Naive thymus-derived CD8-positive, alpha-beta T cell (primary cell): ENCODE data around the gene GNAT1. TPM values are rescaled to one million over a fixed set of nuclear protein-coding genes. Genes with fewer than 3 reads are reported as not detected.
A peak's percentile ranks its signal among the peaks of the same experiment; 100 is the strongest.

ENCODE experiments used
- ATAC-seq, 2 donors: fragments of 150-1000 bp; cut with Tn5 transposase in 1 of 2; sonication (Bioruptor Pico), chemical (Tn5 transposase) in 1 of 2; 1 replicate in 1 of 2; 2 replicates in 1 of 2; pipeline ENCODE4 v1.10.0; 2021; ENCODE audit warnings: mild to moderate bottlenecking in 2 of 2, moderate library complexity in 2 of 2
- POLR2A ChIA-PET: fragments of 350-600 bp; sonication (Branson Sonifier 250); formaldehyde crosslinking; loops from one replicate; lab custom pipeline; 2021; ENCODE audit warnings: antibody characterized with exemption; lab: Charles Lee
- DNase-seq, 10 donors: peaks; one replicate each; pipeline versions ENCODE4 v3.0.0 to v3.0.0-alpha.2; 2020 to 2022
- H3K27ac Mint-ChIP-seq, 10 donors: one replicate each; pipeline ENCODE4 v1.8.0; 2020 to 2022; ENCODE audit warnings: mild to moderate bottlenecking in 10 of 10, mixed read lengths in 10 of 10, moderate library complexity in 4 of 10, inconsistent platforms in 1 of 10
- H3K27me3 Mint-ChIP-seq, 5 donors: one replicate each; pipeline ENCODE4 v1.8.0; 2021 to 2022; ENCODE audit warnings: mixed read lengths in 5 of 5
- H3K36me3 Mint-ChIP-seq, 3 donors: one replicate each; pipeline ENCODE4 v1.8.0; 2020 to 2022; ENCODE audit warnings: mixed read lengths in 3 of 3, mild to moderate bottlenecking in 2 of 3, inconsistent platforms in 1 of 3
- H3K4me1 Mint-ChIP-seq, 4 donors: one replicate each; pipeline ENCODE4 v1.8.0; 2021 to 2022; ENCODE audit warnings: mixed read lengths in 4 of 4
- H3K4me3 Mint-ChIP-seq, 10 donors: one replicate each; pipeline ENCODE4 v1.8.0; 2020 to 2022; ENCODE audit warnings: mild to moderate bottlenecking in 10 of 10, mixed read lengths in 10 of 10, moderate library complexity in 6 of 10, inconsistent platforms in 1 of 10
- H3K9me3 Mint-ChIP-seq, 9 donors: one replicate each; pipeline ENCODE4 v1.8.0; 2020 to 2022; ENCODE audit warnings: mixed read lengths in 9 of 9, mild to moderate bottlenecking in 3 of 9, inconsistent platforms in 1 of 9, moderate library complexity in 1 of 9
- polyA plus RNA-seq, 3 donors: library from polyadenylated mRNA; unstranded; fragments of 300-500 nt; fragmentation: Illumina TruSeq; gene quantifications; one replicate each; pipeline ENCODE4 v1.2.3, GENCODE V29; 2021
- total RNA-seq, 8 experiments: library from RNA in 2 of 8; stranded (reverse) in 2 of 8; gene quantifications; one replicate each; pipeline ENCODE4 v1.2.3 and lab custom pipeline; 2021 to 2026

GNAT1 gene
- total and polyA plus RNA-seq, 5 experiments from 2014 or later = not detected

DNA sequence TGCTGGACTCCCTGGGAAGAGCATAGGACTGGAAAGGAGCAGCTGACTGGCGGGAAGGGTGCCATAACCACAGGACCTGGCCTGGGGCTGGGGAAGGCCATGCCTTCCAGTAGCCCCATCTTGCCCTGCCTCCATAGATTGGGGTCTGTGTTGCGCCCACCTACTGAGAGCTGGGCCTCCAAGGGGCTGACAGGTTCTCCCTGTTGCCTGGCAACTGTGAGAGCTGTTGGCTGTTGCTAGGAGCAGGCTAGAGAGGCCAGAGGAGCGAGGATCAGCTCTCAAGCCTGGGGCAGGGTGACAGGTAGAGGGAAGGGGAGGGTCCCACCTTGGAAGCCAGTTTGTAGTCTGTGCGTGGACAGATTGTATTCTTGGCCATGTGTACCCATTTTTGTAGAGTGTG lies 41.8 kb downstream of the GNAT1 start:
- H3K9me3 Mint-ChIP-seq = no peaks in the 10 kb centered on the region
- DNase-seq = no peak
- H3K4me1 Mint-ChIP-seq = peaks cover 15 to 48% (median 29%) of the 10 kb centered on the region in 4 donors
- peak overlapping the region in 1 of 10 donors; percentile 14 for H3K4me3 Mint-ChIP-seq
- H3K27ac Mint-ChIP-seq = peak overlapping the region in 5 of 10 donors; percentile 51 to 74 (median 69)
- no peak for ATAC-seq
- no peaks in the 10 kb centered on the region for H3K27me3 Mint-ChIP-seq
- POLR2A ChIA-PET = interaction anchor here (0.6 to 1.0 kb wide), 5 partner anchors 9 to 104 kb away, joined by 3 read pairs; no protein-coding TSS in a partner anchor
- H3K36me3 Mint-ChIP-seq = no peaks in the 10 kb centered on the region

GRCh38 chr3:50235716-50236483 lies 44.5 kb downstream of the GNAT1 start, which contains the start of gene GNAI2:
TSS of gene GNAI2 (plus strand) at chr3:50236204. CDS start at chr3:50236336, 132 bp downstream.
- POLR2A ChIA-PET = interaction anchor here (0.7 to 5.6 kb wide), 15 partner anchors 8 to 333 kb away, joined by 3 to 82 read pairs (median 6); partner anchors contain the start of genes HEMK1 and IFRD2
- Mint-ChIP-seq H3K36me3 (peaks cover 0 to 6% (median 2%) of the 10 kb centered on the region in 3 donors), H3K4me3 (peak within 1 kb of the TSS; percentile 94 to 99 (median 98)), H3K9me3 (no peaks in the 10 kb centered on the region), H3K27me3 (no peaks in the 10 kb centered on the region), H3K4me1 (peaks cover 21 to 56% (median 45%) of the 10 kb centered on the region in 4 donors), H3K27ac (peak within 1 kb of the TSS; percentile 93 to 98 (median 96))
- DNase-seq (peak; percentile 93 to 100 (median 99)), ATAC-seq (peak; percentile 88 to 91)

DNA sequence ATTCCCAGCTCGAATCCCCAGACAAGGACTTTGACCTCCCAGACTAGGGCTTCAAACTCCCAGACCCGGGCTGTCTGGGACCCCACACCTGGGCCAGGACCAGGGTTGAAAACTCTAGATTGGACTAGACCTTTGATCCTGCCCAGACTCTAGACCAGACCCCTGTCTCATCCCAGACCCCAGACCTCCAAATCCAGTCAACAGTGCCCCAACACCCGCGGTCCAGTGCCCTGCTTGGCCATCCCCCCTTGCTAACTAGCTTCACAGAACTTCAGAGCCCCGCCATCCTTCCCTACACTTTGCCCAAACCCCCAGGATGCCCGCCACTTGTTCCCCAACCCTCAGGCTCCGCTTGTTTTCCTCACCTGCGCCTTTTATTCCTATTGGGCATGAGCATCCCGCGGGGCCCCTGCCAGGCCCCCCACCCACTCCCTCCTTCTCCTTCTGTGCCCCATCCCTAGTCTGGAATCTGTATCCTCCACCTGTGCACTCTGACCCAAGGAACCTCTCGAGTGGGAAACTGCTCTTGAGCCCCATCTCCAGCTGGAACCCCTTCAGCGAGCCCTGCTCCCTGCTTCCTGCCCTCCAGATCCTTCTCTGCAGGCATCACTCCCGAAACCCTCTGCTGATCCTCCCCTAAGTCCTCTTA lies 45.2 kb downstream of the GNAT1 start:
- DNase-seq (no peak), ATAC-seq (no peak)
- Mint-ChIP-seq H3K9me3 (no peaks in the 10 kb centered on the region), H3K36me3 (peaks cover 0 to 8% (median 2%) of the 10 kb centered on the region in 3 donors), H3K4me3 (peak overlapping the region; percentile 94 to 99 (median 98)), H3K4me1 (peaks cover 25 to 63% (median 51%) of the 10 kb centered on the region in 4 donors), H3K27ac (peak overlapping the region; percentile 93 to 98 (median 96)), H3K27me3 (no peaks in the 10 kb centered on the region)
- POLR2A ChIA-PET = interaction anchor here (1.0 to 5.6 kb wide), 10 partner anchors 9 to 333 kb away, joined by 4 to 82 read pairs (median 7); partner anchors contain the start of genes HEMK1, HYAL3, IFRD2 and NAA80

- Mint-ChIP-seq H3K9me3 (no peaks in the 10 kb centered on the region), H3K4me1 (peaks cover 28 to 69% (median 56%) of the 10 kb centered on the region in 4 donors), H3K27me3 (no peaks in the 10 kb centered on the region), H3K27ac (peak overlapping the region; percentile 93 to 98 (median 96)), H3K36me3 (peaks cover 0 to 8% (median 2%) of the 10 kb centered on the region in 3 donors), H3K4me3 (peak overlapping the region; percentile 94 to 99 (median 98))
- POLR2A ChIA-PET = interaction anchor here (0.6 to 5.6 kb wide), 16 partner anchors 9 to 1820 kb away, joined by 3 to 82 read pairs (median 6); partner anchors contain the start of genes C3orf18, HYAL3, IFRD2 and NAA80
- DNase-seq (peak in 4 of 10 donors; percentile 35 to 49 (median 46)), ATAC-seq (no peak)
Measured at GRCh38 chr3:50237133-50237651, 45.8 kb downstream of the GNAT1 start.

DNA sequence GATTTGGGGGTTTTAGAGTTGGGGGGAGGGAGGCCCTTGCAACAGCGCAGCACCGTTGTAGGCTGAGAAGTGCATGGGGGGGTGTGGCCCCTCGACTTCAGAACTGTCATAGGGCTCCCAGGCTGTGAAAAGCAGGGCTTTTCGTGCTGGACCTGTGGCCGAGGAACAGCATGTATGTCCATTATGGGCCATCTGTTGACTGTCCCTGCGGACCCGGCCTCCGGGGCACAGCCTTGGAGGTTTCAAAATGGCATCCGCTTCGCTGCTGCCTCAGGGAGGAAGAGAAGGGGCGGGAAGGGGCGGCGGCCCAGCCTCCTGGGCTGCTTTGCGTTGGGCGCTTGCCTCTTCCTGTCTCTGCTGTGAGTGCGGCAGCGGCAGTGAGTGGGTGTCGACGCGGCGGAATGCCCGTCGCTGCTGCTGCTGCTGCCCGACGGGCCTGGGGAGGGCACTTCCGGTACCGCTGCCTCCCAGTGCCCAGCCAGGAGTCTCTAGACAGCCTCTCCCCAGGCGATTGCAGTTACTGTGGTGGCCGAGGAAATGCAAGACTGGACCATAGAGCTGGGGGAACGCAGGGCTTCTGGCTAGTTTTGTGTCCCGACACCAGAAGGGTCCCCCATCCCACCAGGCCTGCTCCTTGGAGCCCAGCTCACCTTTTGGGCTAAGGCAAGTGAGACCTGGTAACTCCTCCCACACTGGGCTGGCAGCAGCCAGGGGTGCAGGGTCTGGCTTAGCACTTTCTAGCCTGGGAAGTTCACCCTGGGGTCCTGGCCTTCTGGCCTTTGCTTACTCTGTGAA lies 46.5 kb downstream of the GNAT1 start:
- H3K4me3 Mint-ChIP-seq = peak overlapping the region; percentile 94 to 99 (median 98)
- no peaks in the 10 kb centered on the region for H3K27me3 Mint-ChIP-seq
- H3K36me3 Mint-ChIP-seq = peaks cover 0 to 13% (median 2%) of the 10 kb centered on the region in 3 donors
- peak; percentile 51 to 57 for ATAC-seq
- peak; percentile 75 to 92 (median 82) for DNase-seq
- peak overlapping the region; percentile 93 to 98 (median 96) for H3K27ac Mint-ChIP-seq
- H3K4me1 Mint-ChIP-seq = peaks cover 27 to 70% (median 61%) of the 10 kb centered on the region in 4 donors
- POLR2A ChIA-PET = interaction anchor here (0.5 to 5.6 kb wide), 17 partner anchors 10 to 1819 kb away, joined by 3 to 82 read pairs (median 5); partner anchors contain the start of genes C3orf18, HYAL3, IFRD2 and NAA80
- H3K9me3 Mint-ChIP-seq = no peaks in the 10 kb centered on the region

DNA sequence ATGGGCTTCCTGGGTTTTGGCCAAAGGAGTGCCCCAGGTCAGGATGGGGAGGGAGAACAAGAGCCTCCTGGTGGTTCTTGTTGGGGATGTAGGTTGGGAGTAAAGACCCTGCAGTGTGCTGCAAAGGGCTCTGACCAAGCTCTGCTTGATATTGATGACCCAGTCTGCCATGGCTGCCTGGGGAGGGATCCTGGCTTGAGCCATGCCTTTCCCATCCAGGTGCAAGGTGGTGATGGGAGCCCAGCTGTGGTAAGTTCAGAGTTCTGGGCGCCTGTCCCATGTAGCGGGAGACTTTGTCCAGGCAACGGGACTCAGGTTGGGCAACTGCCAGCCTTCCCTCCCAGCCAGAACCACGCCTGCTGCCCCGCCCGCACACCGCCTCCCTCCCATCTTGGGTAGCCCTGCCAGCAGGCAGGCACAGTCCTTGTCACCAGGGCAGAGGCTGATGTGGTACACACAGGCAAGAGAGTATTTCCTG lies 47.2 kb downstream of the GNAT1 start:
- Mint-ChIP-seq H3K4me3 (peak overlapping the region; percentile 94 to 99 (median 98)), H3K27me3 (no peaks in the 10 kb centered on the region), H3K9me3 (no peaks in the 10 kb centered on the region), H3K36me3 (peaks cover 0 to 14% (median 2%) of the 10 kb centered on the region in 3 donors), H3K4me1 (peaks cover 27 to 69% (median 65%) of the 10 kb centered on the region in 4 donors), H3K27ac (peak overlapping the region; percentile 93 to 98 (median 96))
- ATAC-seq (no peak), DNase-seq (no peak)
- POLR2A ChIA-PET = interaction anchor here (0.7 to 5.6 kb wide), 8 partner anchors 9 to 103 kb away, joined by 3 to 82 read pairs (median 4); partner anchors contain the start of gene IFRD2

GRCh38 chr3:50239649-50240048 lies 48.2 kb downstream of the GNAT1 start:
- ATAC-seq = no peak
- peaks cover 0 to 21% (median 2%) of the 10 kb centered on the region in 3 donors for H3K36me3 Mint-ChIP-seq
- DNase-seq = no peak
- POLR2A ChIA-PET = interaction anchor here (0.5 to 5.6 kb wide), 2 partner anchors 8 to 19 kb away, joined by 3 to 72 read pairs; no protein-coding TSS in a partner anchor
- peak overlapping the region; percentile 68 to 99 (median 98) for H3K4me3 Mint-ChIP-seq
- no peaks in the 10 kb centered on the region for H3K27me3 Mint-ChIP-seq
- peaks cover 30 to 78% (median 71%) of the 10 kb centered on the region in 4 donors for H3K4me1 Mint-ChIP-seq
- peak overlapping the region; percentile 82 to 98 (median 94) for H3K27ac Mint-ChIP-seq
- no peaks in the 10 kb centered on the region for H3K9me3 Mint-ChIP-seq

DNA sequence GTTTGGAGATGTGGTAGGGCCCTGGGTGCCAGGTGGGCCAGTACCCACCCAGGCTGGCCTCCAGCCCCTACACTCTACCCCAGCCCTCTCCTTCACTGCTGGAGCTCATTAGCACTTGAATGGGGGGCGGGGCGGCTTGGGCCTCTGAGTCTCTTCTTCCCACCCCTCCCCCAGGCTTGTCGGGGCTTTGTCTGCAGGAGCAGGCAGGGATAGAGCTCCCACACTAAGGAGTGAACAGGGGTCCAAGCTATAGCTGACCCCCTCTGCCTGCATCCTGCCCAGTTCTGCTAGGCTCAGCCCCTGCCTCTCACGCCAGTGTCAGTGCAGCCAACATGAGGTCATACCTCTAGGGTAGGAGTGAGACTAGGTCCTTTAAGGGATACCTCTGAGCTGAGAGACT lies 49.8 kb downstream of the GNAT1 start:
- no peak for ATAC-seq
- Mint-ChIP-seq H3K27ac (peak overlapping the region; percentile 84 to 96 (median 93)), H3K27me3 (no peaks in the 10 kb centered on the region), H3K9me3 (no peaks in the 10 kb centered on the region), H3K36me3 (peaks cover 0 to 22% (median 2%) of the 10 kb centered on the region in 3 donors), H3K4me3 (peak overlapping the region; percentile 22 to 84 (median 74)), H3K4me1 (peaks cover 34 to 86% (median 76%) of the 10 kb centered on the region in 4 donors)
- POLR2A ChIA-PET = interaction anchor here (4.4 kb wide), 1 partner anchor 12 kb away, joined by 50 read pairs; no protein-coding TSS in a partner anchor
- DNase-seq = no peak

DNA sequence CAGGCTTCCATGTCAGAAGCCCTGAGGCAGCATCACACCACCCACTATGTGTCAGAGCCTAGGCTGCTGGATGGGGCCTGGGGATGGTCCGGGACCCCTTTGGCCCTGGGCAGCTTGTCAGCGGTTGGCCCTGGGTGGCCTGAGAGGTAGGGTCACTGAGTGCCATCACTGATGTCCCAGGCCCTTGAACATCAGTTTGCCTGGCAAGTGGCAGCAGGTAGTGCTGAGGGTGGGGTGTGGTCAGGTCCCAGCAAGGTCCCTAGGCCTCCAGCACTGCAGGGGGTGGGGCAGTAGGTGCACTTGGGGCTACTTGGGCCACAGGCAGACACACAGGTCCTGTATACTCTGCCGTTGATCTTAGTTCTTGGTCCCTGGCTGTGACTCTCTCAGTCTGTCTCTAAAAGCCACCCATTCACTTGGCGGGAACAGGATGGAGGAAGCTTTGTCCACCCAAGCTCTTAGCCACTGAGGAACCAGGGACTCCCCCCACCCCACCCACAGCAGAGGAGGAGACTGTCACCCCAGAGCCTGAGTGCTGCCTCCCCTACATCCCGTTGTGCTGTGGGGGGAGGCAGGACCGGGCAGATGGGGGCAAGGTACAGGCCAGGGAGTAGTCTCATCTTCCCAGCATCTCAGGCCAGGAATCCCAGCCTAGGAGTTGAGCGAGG lies 50.4 kb downstream of the GNAT1 start:
- POLR2A ChIA-PET = interaction anchor here (1.2 to 4.4 kb wide), 2 partner anchors 9 to 12 kb away, joined by 3 to 50 read pairs; no protein-coding TSS in a partner anchor
- Mint-ChIP-seq H3K36me3 (peaks cover 0 to 22% (median 2%) of the 10 kb centered on the region in 3 donors), H3K4me1 (peaks cover 39 to 91% (median 83%) of the 10 kb centered on the region in 4 donors), H3K27me3 (no peaks in the 10 kb centered on the region), H3K4me3 (peak overlapping the region; percentile 8 to 84 (median 75)), H3K27ac (peak overlapping the region; percentile 85 to 96 (median 93)), H3K9me3 (no peaks in the 10 kb centered on the region)
- ATAC-seq (no peak), DNase-seq (no peak)

DNA sequence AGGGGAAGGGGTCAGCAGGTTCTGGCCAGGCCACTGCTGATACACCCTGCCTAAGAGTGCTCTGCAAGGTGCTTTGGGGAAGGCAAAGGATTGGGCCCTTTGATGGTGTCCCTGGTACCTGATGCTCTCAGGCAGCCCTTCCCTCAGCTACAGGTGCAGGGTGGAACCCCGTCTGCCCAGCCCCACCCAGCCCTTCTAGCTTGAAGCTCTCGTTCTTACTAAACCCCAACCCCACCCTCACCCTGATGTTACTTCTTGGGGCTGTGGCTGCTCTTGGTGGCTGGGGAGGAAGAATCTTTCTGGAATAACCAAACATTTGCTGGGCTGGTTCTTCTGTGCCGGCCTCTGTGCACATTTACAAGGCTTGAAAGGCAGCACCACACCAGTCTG lies 51.0 kb downstream of the GNAT1 start:
- H3K27ac Mint-ChIP-seq = peak overlapping the region; percentile 92 to 96 (median 93)
- POLR2A ChIA-PET = interaction anchor here (1.2 to 4.4 kb wide), 3 partner anchors 9 to 94 kb away, joined by 3 to 50 read pairs (median 3); no protein-coding TSS in a partner anchor
- no peaks in the 10 kb centered on the region for H3K9me3 Mint-ChIP-seq
- H3K4me1 Mint-ChIP-seq = peaks cover 39 to 91% (median 88%) of the 10 kb centered on the region in 4 donors
- H3K36me3 Mint-ChIP-seq = peaks cover 0 to 26% (median 2%) of the 10 kb centered on the region in 3 donors
- no peaks in the 10 kb centered on the region for H3K27me3 Mint-ChIP-seq
- no peak for ATAC-seq
- peak overlapping the region; percentile 57 to 80 (median 76) for H3K4me3 Mint-ChIP-seq
- DNase-seq = no peak
